H9 (cell line): Measurements from ENCODE around the gene CDC42EP1. TPM values are rescaled to one million over a fixed set of nuclear protein-coding genes. Genes with fewer than 3 reads are reported as not detected.

Experiments
- DNase-seq: peaks from one replicate; pipeline ENCODE4 v3.0.0-alpha.2; 2017
- H2AFZ ChIP-seq: one replicate; pipeline ENCODE4 v1.6.1; 2013; ENCODE audit warnings: mild to moderate bottlenecking, low read length, control low read depth, moderate library complexity
- H2AK5ac ChIP-seq: 2 replicates; pipeline ENCODE4 v1.6.1; 2013; ENCODE audit warnings: low read length, control low read depth, mixed read lengths; ENCODE audit not compliant: insufficient read length
- H2BK120ac ChIP-seq: one replicate; pipeline ENCODE4 v1.6.1; 2013; ENCODE audit warnings: low read depth, mild to moderate bottlenecking, low read length, control low read depth, inconsistent platforms; ENCODE audit not compliant: poor library complexity, severe bottlenecking
- H2BK12ac ChIP-seq: 2 replicates; pipeline ENCODE4 v1.6.1; 2013; ENCODE audit warnings: low read length, control low read depth, mixed read lengths, low read depth; ENCODE audit not compliant: insufficient read length
- H2BK15ac ChIP-seq: 2 replicates; pipeline ENCODE4 v1.6.1; 2013; ENCODE audit warnings: low read depth, low read length, control low read depth
- H2BK20ac ChIP-seq: one replicate; pipeline ENCODE4 v1.6.1; 2013; ENCODE audit warnings: low read depth, mild to moderate bottlenecking, low read length, control low read depth, inconsistent platforms; ENCODE audit not compliant: poor library complexity, severe bottlenecking
- H2BK5ac ChIP-seq: 2 replicates; pipeline ENCODE4 v1.6.1; 2013; ENCODE audit warnings: low read length, control low read depth, mixed read lengths; ENCODE audit not compliant: insufficient read length
- H3K14ac ChIP-seq: 2 replicates; pipeline ENCODE4 v1.6.1; 2013; ENCODE audit warnings: low read length, control low read depth; ENCODE audit not compliant: insufficient read depth
- H3K18ac ChIP-seq: 2 replicates; pipeline ENCODE4 v1.6.1; 2013; ENCODE audit warnings: low read depth, mild to moderate bottlenecking, mixed read lengths, low read length, control low read depth; ENCODE audit not compliant: insufficient read length
- H3K23ac ChIP-seq: 2 replicates; pipeline ENCODE4 v1.6.1; 2013; ENCODE audit warnings: low read length, control low read depth, mixed read lengths, low read depth; ENCODE audit not compliant: insufficient read length
- H3K23me2 ChIP-seq: 2 replicates; pipeline ENCODE4 v1.6.1; 2013; ENCODE audit warnings: low read depth, mild to moderate bottlenecking, mixed read lengths, low read length, control low read depth; ENCODE audit not compliant: insufficient read length, poor library complexity, severe bottlenecking
- H3K27ac ChIP-seq: 2 replicates; pipeline ENCODE4 v1.5.1; 2013; ENCODE audit warnings: low read length, control low read depth, mixed read lengths, low read depth; ENCODE audit not compliant: insufficient read length
- H3K27me3 ChIP-seq: 2 replicates; pipeline ENCODE4 v1.6.1; 2013; ENCODE audit warnings: low read length, control low read depth, inconsistent platforms; ENCODE audit not compliant: insufficient read depth
- H3K4ac ChIP-seq: 2 replicates; pipeline ENCODE4 v1.6.1; 2013; ENCODE audit warnings: low read depth, mild to moderate bottlenecking, control low read depth, inconsistent platforms, low read length, moderate library complexity
- H3K4me1 ChIP-seq: 2 replicates; pipeline ENCODE4 v1.6.1; 2013; ENCODE audit warnings: low read length, control low read depth, inconsistent platforms; ENCODE audit not compliant: insufficient read depth
- H3K4me2 ChIP-seq: 2 replicates; pipeline ENCODE4 v1.6.1; 2013; ENCODE audit warnings: low read length, control low read depth, mixed read lengths; ENCODE audit not compliant: insufficient read length, insufficient read depth
- H3K56ac ChIP-seq: 2 replicates; pipeline ENCODE4 v1.6.1; 2013; ENCODE audit warnings: low read depth, mild to moderate bottlenecking, mixed read lengths, low read length, control low read depth; ENCODE audit not compliant: insufficient read length
- H3K79me1 ChIP-seq: 2 replicates; pipeline ENCODE4 v1.6.1; 2013; ENCODE audit warnings: low read depth, mild to moderate bottlenecking, moderate library complexity, low read length, control low read depth, inconsistent platforms; ENCODE audit not compliant: insufficient read depth, poor library complexity, severe bottlenecking
- H3K79me2 ChIP-seq: 2 replicates; pipeline ENCODE4 v1.6.1; 2013; ENCODE audit warnings: low read length, control low read depth, inconsistent platforms; ENCODE audit not compliant: insufficient read depth
- H3K9ac ChIP-seq: 2 replicates; pipeline ENCODE4 v1.6.1; 2013; ENCODE audit warnings: low read length, control low read depth, mixed read lengths; ENCODE audit not compliant: insufficient read length; ENCODE audit errors: extremely low read depth
- H3K9me3 ChIP-seq: one replicate; pipeline ENCODE4 v1.6.1; 2013; ENCODE audit warnings: low read depth, low read length, inconsistent platforms; ENCODE audit not compliant: control insufficient read depth
- H3T11ph ChIP-seq: one replicate; pipeline ENCODE4 v1.6.1; 2013; ENCODE audit warnings: mild to moderate bottlenecking, low read length, control low read depth, inconsistent platforms
- H4K20me1 ChIP-seq: one replicate; pipeline ENCODE4 v1.6.1; 2013; ENCODE audit not compliant: control insufficient read depth, insufficient read length, insufficient read depth
- H4K5ac ChIP-seq: 2 replicates; pipeline ENCODE4 v1.6.1; 2013; ENCODE audit warnings: low read depth, mild to moderate bottlenecking, mixed read lengths, low read length, control low read depth; ENCODE audit not compliant: insufficient read length
- H4K8ac ChIP-seq: replicated peaks from 2 replicates; pipeline ENCODE4 v1.6.1; 2013; ENCODE audit warnings: low read length, control low read depth, mixed read lengths, low read depth; ENCODE audit not compliant: insufficient read length
- H4K91ac ChIP-seq: 2 replicates; pipeline ENCODE4 v1.6.1; 2013; ENCODE audit warnings: low read depth, mild to moderate bottlenecking, moderate library complexity, mixed read lengths, low read length, control low read depth; ENCODE audit not compliant: insufficient read length
- H3K27ac Mint-ChIP-seq, 3 experiments: 2 replicates in 2 of 3; 3 replicates in 1 of 3; pipeline ENCODE4 v1.8.0; 2020 to 2021; ENCODE audit warnings: mixed read lengths in 3 of 3, mild to moderate bottlenecking in 1 of 3, moderate library complexity in 1 of 3
- H3K27me3 Mint-ChIP-seq: 2 replicates; pipeline ENCODE4 v1.8.0; 2021; ENCODE audit warnings: low read depth, mild to moderate bottlenecking, moderate library complexity, mixed read lengths
- H3K36me3 Mint-ChIP-seq, 3 experiments: 2 replicates in 2 of 3; 3 replicates in 1 of 3; pipeline ENCODE4 v1.8.0; 2020 to 2021; ENCODE audit warnings: low read depth in 3 of 3, mixed read lengths in 3 of 3; ENCODE audit not compliant: insufficient read depth in 1 of 3
- H3K4me1 Mint-ChIP-seq, 2 experiments: 2 replicates each; pipeline ENCODE4 v1.8.0; 2020; ENCODE audit warnings: mixed read lengths in 2 of 2
- H3K4me3 Mint-ChIP-seq, 2 experiments: 2 replicates in 1 of 2; 3 replicates in 1 of 2; pipeline ENCODE4 v1.8.0; 2020 to 2021; ENCODE audit warnings: mild to moderate bottlenecking in 2 of 2, mixed read lengths in 2 of 2, moderate library complexity in 1 of 2
- H3K9me3 Mint-ChIP-seq, 2 experiments: 2 replicates in 1 of 2; 3 replicates in 1 of 2; pipeline ENCODE4 v1.8.0; 2020; ENCODE audit warnings: mild to moderate bottlenecking in 2 of 2, mixed read lengths in 2 of 2, moderate library complexity in 1 of 2
- CTCF ChIP-seq: fragments of 200-600 bp; sonication (generic); conservative IDR thresholded peaks from 3 replicates; pipeline ENCODE4 v1.8.0; 2021; ENCODE audit warnings: antibody characterized with exemption, mild to moderate bottlenecking
- WGBS: extraction: QIAGEN DNeasy Blood & Tissue Kit; methylation state at CpG from one replicate; pipeline ENCODE4 v1.1.7; 2013; ENCODE audit warnings: missing lambda C conversion rate, low lambda C conversion rate, mixed read lengths; ENCODE audit not compliant: insufficient read length; ENCODE audit errors: extremely low coverage; 5-methylcytosine and 5-hydroxymethylcytosine counted together
- total RNA-seq: library from RNA; stranded (reverse); gene quantifications from 2 replicates; pipeline ENCODE4 v1.2.1, GENCODE V29; 2021

Gene CDC42EP1
- total RNA-seq, 1 experiment from 2014 or later = 23.0 TPM

DNA sequence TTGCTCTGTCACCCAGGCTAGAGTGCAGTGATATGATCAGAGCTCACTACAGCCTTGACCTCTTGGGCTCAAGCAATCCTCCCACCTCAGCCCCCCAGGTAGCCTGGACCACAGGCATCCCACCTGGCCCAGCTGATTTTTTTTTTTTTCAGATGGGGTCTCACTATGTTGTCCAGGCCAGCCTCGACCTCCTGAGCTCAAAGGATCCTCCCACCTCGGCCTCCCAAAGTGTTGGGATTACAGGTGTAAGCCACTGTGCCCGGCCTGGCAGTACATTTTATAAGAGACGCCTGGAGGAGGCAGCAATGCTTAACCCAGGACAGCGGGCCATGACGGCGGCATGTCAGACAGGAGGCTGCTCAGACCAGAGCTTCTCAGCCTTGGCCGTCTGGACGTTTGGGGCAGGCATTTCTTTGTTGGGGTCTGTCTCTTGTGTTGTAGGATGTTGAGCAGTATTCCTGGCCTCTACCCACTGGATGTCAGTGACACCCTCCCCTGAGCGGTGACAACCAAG lies 15.3 kb downstream of the CDC42EP1 start:
- H4K91ac ChIP-seq = no peak overlapping the region
- Mint-ChIP-seq H3K9me3 (no peaks in the 10 kb centered on the region; a peak in 1 of 5 replicates), H3K4me3 (no peak overlapping the region), H3K27me3 (peaks cover 12% of the 10 kb centered on the region), H3K27ac (no peak overlapping the region; a peak in 1 of 7 replicates), H3K36me3 (no peaks in the 10 kb centered on the region), H3K4me1 (peaks cover 3 to 6% of the 10 kb centered on the region in 2 experiments)
- no peaks in the 10 kb centered on the region for H3K27me3 ChIP-seq
- no peaks in the 10 kb centered on the region for H4K20me1 ChIP-seq
- H2BK120ac ChIP-seq = no peak overlapping the region
- no peak overlapping the region for H3K4ac ChIP-seq
- no peak overlapping the region for H3K4me2 ChIP-seq
- H3K9me3 ChIP-seq = no peaks in the 10 kb centered on the region
- H4K5ac ChIP-seq = no peak overlapping the region
- H3K18ac ChIP-seq = no peak overlapping the region
- H4K8ac ChIP-seq = no peak overlapping the region
- no peaks in the 10 kb centered on the region for H3K79me1 ChIP-seq
- no peak for TF ChIP-seq CTCF
- H3K23me2 ChIP-seq = no peaks in the 10 kb centered on the region
- H2AK5ac ChIP-seq = no peak overlapping the region
- DNase-seq = peak; percentile 20
- no peaks in the 10 kb centered on the region for H3K4me1 ChIP-seq
- no peak overlapping the region for H2AFZ ChIP-seq
- H3K23ac ChIP-seq = no peak overlapping the region
- no peak overlapping the region for H3K27ac ChIP-seq
- no peak overlapping the region for H2BK20ac ChIP-seq
- H2BK15ac ChIP-seq = no peak overlapping the region
- H3K56ac ChIP-seq = no peak overlapping the region
- H2BK12ac ChIP-seq = no peak overlapping the region
- no peak overlapping the region for H2BK5ac ChIP-seq
- no peaks in the 10 kb centered on the region for H3K79me2 ChIP-seq
- WGBS = no CpG with 5 or more reads among the region's 10 CpGs
- H3K14ac ChIP-seq = no peak overlapping the region
- no peak overlapping the region for H3T11ph ChIP-seq
- no peak overlapping the region for H3K9ac ChIP-seq
